ENCODE data around the gene NOCT.
"Not testable (repeated sequence)": the region's sequence is repeated elsewhere in the genome, so short reads cannot be mapped to it uniquely, and the experiment has no call there.

GRCh38 chr4:139021071-139021470 is 5.5 kb downstream of the NOCT start:
- TF ChIP-seq, protein P1, sequence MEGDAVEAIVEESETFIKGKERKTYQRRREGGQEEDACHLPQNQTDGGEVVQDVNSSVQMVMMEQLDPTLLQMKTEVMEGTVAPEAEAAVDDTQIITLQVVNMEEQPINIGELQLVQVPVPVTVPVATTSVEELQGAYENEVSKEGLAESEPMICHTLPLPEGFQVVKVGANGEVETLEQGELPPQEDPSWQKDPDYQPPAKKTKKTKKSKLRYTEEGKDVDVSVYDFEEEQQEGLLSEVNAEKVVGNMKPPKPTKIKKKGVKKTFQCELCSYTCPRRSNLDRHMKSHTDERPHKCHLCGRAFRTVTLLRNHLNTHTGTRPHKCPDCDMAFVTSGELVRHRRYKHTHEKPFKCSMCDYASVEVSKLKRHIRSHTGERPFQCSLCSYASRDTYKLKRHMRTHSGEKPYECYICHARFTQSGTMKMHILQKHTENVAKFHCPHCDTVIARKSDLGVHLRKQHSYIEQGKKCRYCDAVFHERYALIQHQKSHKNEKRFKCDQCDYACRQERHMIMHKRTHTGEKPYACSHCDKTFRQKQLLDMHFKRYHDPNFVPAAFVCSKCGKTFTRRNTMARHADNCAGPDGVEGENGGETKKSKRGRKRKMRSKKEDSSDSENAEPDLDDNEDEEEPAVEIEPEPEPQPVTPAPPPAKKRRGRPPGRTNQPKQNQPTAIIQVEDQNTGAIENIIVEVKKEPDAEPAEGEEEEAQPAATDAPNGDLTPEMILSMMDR (conservative IDR thresholded peaks at IDR 0.05; ENCODE audit: low read depth in 2 of 2), result not testable (repeated sequence)
- TF ChIP-seq, protein P2, sequence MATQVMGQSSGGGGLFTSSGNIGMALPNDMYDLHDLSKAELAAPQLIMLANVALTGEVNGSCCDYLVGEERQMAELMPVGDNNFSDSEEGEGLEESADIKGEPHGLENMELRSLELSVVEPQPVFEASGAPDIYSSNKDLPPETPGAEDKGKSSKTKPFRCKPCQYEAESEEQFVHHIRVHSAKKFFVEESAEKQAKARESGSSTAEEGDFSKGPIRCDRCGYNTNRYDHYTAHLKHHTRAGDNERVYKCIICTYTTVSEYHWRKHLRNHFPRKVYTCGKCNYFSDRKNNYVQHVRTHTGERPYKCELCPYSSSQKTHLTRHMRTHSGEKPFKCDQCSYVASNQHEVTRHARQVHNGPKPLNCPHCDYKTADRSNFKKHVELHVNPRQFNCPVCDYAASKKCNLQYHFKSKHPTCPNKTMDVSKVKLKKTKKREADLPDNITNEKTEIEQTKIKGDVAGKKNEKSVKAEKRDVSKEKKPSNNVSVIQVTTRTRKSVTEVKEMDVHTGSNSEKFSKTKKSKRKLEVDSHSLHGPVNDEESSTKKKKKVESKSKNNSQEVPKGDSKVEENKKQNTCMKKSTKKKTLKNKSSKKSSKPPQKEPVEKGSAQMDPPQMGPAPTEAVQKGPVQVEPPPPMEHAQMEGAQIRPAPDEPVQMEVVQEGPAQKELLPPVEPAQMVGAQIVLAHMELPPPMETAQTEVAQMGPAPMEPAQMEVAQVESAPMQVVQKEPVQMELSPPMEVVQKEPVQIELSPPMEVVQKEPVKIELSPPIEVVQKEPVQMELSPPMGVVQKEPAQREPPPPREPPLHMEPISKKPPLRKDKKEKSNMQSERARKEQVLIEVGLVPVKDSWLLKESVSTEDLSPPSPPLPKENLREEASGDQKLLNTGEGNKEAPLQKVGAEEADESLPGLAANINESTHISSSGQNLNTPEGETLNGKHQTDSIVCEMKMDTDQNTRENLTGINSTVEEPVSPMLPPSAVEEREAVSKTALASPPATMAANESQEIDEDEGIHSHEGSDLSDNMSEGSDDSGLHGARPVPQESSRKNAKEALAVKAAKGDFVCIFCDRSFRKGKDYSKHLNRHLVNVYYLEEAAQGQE (IDR thresholded peaks at IDR 0.05; ENCODE audit: unreplicated experiment), result not testable (repeated sequence)
- TF ChIP-seq POLR2AphosphoS5 (IDR thresholded peaks at IDR 0.05; ENCODE audit: low read depth); EZH2 (IDR thresholded peaks at IDR 0.05; ENCODE audit: low read depth, unreplicated experiment); EZH2phosphoT487 (IDR thresholded peaks at IDR 0.05; ENCODE audit: unreplicated experiment); CREB1 (CRISPR knock-in tag; IDR thresholded peaks at IDR 0.05; ENCODE audit: low read depth); STAT1 (IDR thresholded peaks at IDR 0.05; ENCODE audit: unreplicated experiment): not testable (repeated sequence)
- TF ChIP-seq, protein P3, sequence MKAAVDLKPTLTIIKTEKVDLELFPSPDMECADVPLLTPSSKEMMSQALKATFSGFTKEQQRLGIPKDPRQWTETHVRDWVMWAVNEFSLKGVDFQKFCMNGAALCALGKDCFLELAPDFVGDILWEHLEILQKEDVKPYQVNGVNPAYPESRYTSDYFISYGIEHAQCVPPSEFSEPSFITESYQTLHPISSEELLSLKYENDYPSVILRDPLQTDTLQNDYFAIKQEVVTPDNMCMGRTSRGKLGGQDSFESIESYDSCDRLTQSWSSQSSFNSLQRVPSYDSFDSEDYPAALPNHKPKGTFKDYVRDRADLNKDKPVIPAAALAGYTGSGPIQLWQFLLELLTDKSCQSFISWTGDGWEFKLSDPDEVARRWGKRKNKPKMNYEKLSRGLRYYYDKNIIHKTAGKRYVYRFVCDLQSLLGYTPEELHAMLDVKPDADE (IDR thresholded peaks at IDR 0.05), result not testable (repeated sequence)
